GM06990 (cell line): Measurements from ENCODE around the gene ABCB9.

Experiments
- DNase-seq: peaks from one replicate; pipeline ENCODE4 v3.0.0-alpha.2; 2011; ENCODE audit not compliant: insufficient read length; ENCODE audit errors: extremely low read depth
- H3K27me3 ChIP-seq: replicated peaks from 2 replicates; pipeline ENCODE4 v1.6.0; 2011; ENCODE audit warnings: low read length; ENCODE audit not compliant: control insufficient read depth, insufficient read depth
- H3K36me3 ChIP-seq: 2 replicates; pipeline ENCODE4 v1.5.1; 2011; ENCODE audit warnings: low read length; ENCODE audit not compliant: control insufficient read depth, insufficient read depth
- H3K4me3 ChIP-seq: replicated peaks from 2 replicates; pipeline ENCODE4 v1.5.1; 2011; ENCODE audit warnings: low read depth, mild to moderate bottlenecking, control low read depth, low read length
- TF ChIP-seq, protein P1 (sequence below): IDR thresholded peaks from 2 replicates; pipeline ENCODE4 v1.5.1; 2011; ENCODE audit warnings: low read length, control low read depth, mild to moderate bottlenecking, inconsistent platforms; ENCODE audit not compliant: insufficient read depth, poor library complexity, severe bottlenecking

Gene ABCB9

GRCh38 chr12:122937622-122938091, 28.6 kb downstream of the ABCB9 start:
- TF ChIP-seq, protein P1, sequence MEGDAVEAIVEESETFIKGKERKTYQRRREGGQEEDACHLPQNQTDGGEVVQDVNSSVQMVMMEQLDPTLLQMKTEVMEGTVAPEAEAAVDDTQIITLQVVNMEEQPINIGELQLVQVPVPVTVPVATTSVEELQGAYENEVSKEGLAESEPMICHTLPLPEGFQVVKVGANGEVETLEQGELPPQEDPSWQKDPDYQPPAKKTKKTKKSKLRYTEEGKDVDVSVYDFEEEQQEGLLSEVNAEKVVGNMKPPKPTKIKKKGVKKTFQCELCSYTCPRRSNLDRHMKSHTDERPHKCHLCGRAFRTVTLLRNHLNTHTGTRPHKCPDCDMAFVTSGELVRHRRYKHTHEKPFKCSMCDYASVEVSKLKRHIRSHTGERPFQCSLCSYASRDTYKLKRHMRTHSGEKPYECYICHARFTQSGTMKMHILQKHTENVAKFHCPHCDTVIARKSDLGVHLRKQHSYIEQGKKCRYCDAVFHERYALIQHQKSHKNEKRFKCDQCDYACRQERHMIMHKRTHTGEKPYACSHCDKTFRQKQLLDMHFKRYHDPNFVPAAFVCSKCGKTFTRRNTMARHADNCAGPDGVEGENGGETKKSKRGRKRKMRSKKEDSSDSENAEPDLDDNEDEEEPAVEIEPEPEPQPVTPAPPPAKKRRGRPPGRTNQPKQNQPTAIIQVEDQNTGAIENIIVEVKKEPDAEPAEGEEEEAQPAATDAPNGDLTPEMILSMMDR: no peak
- H3K36me3 ChIP-seq: no peaks in the 10 kb centered on the region
- no peak overlapping the region for H3K4me3 ChIP-seq
- DNase-seq: no peak
- no peaks in the 10 kb centered on the region for H3K27me3 ChIP-seq

DNA sequence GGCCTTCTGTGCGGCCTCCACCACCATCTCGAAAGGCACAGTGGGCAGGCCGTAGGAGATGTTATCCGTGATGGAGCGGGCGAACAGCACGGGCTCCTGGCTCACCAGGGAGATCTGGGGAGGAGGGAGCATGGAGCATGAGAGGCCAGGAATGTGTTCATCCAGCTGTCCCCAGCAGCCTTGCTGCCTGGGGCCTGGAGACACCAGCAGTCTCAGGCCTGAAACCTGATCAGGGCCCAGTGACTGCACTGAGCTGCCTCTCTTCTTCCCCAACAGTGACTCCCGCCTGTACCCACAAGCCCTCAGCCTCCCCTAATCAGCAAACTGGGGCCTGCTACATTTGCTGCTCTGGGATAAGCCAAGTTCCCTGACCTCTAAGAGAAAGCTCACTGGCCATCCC, 30.9 kb downstream of the ABCB9 start:
- no peaks in the 10 kb centered on the region for H3K36me3 ChIP-seq
- no peaks in the 10 kb centered on the region for H3K27me3 ChIP-seq
- no peak overlapping the region for H3K4me3 ChIP-seq
- TF ChIP-seq, protein P1: no peak
- no peak for DNase-seq

DNA sequence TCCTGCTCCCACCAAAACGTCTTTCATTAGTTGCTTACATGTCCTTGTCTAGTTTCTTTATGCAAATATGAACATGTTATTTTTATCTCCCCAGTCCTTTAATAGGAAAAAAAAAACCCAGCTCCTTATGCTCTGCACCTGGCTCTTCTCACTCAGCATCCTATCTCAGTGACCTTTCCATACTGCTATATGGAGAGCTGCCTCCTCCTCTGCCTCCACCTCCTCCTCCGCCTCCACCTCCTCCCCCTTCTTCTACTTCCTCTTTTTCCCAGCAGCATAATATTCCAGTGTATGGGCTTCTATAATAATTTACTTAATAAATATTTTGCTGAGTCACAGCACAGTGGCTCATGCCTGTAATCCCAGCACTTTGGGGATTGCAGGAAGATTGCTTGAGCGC, 31.5 kb downstream of the ABCB9 start:
- Histone ChIP-seq H3K36me3 (no peaks in the 10 kb centered on the region), H3K4me3 (no peak overlapping the region), H3K27me3 (no peaks in the 10 kb centered on the region)
- DNase-seq: peak; percentile 54
- TF ChIP-seq, protein P1: no peak

DNA sequence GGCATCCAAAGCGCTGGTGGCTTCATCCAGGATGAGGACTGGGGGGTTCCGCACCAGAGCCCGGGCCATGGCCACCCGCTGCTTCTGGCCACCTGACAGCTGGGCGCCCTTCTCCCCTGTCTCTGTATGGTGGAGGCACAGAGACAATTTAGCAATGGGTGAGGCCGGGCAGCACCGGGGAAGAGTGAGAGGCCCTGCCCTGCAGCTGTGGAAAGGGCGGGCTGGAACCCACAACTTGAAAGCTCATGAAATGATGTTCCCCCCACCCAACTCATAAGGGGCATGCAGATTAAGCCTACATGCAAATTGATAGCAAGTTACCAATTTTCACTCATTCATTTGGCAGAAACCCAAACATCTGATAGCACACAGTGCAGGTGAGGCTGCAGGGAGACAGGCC, 34.1 kb downstream of the ABCB9 start:
- Histone ChIP-seq H3K4me3 (no peak overlapping the region), H3K27me3 (no peaks in the 10 kb centered on the region), H3K36me3 (no peaks in the 10 kb centered on the region)
- no peak for DNase-seq
- TF ChIP-seq, protein P1: no peak

- DNase-seq: no peak
- Histone ChIP-seq H3K4me3 (no peak overlapping the region), H3K27me3 (no peaks in the 10 kb centered on the region), H3K36me3 (no peaks in the 10 kb centered on the region)
- TF ChIP-seq, protein P1: no peak
Observed at GRCh38 chr12:122929812-122930211, 36.5 kb downstream of the ABCB9 start.

DNA sequence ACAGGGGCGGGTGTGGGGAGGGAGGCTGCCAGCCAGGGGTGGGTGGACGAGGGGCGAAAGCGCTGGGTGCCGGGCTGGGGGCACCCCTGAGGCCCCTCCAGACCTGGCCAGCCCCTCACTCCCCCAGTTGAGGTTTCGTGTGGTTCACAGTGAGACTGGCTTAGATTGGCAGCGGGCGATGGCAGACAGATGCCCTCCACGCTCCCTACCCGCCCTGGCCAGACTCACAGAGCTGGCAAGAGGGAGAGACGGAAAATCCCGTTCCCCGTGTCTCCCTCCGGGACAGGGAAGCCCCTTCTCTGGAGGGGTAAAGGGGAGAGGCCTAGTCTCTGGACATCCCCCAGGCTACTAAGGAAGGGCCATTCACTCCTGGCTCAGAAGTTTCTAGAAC, 37.1 kb downstream of the ABCB9 start:
- TF ChIP-seq, protein P1: no peak
- Histone ChIP-seq H3K36me3 (no peaks in the 10 kb centered on the region), H3K27me3 (no peaks in the 10 kb centered on the region), H3K4me3 (no peak overlapping the region)
- no peak for DNase-seq
